DND-41 (cell line): ENCODE measurements around the gene JARID2.

Experiments used
- CTCF ChIP-seq: IDR thresholded peaks from 2 replicates; pipeline ENCODE4 v1.5.1; 2012; ENCODE audit warnings: borderline replicate concordance, low read length, moderate library complexity, mild to moderate bottlenecking; ENCODE audit not compliant: poor library complexity, severe bottlenecking; ENCODE audit errors: extremely low read depth
- EZH2 ChIP-seq: IDR thresholded peaks from 3 replicates; pipeline ENCODE4 v1.6.1; 2012; ENCODE audit warnings: borderline replicate concordance, low read depth, mild to moderate bottlenecking, moderate library complexity, low read length, inconsistent platforms; ENCODE audit not compliant: severe bottlenecking

- no peak for TF ChIP-seq CTCF
- no peak for TF ChIP-seq EZH2
Observed at GRCh38 chr6:15246217-15246665, 372 bp downstream of the JARID2 start.
